Endothelial cell of umbilical vein (primary cell): ENCODE results near the gene TSFM. TPM values are rescaled to one million over a fixed set of nuclear protein-coding genes. Genes with fewer than 3 reads are reported as not detected.

ENCODE experiments used
- BruUV-seq: library from RNA; stranded (reverse); fragments of 400-500 nt; replicated peaks from 2 replicates; lab custom pipeline; 2021; lab: Mats Ljungman, UMichigan
- CTCF ChIA-PET: fragments of 300-600, 350-600 bp; sonication (Branson Sonifier 250); formaldehyde crosslinking; loops from one replicate; lab custom pipeline; 2021; ENCODE audit warnings: antibody characterized with exemption, inconsistent platforms; lab: Charles Lee
- POLR2A ChIA-PET: fragments of 300-600, 350-600 bp; sonication (Branson Sonifier 250); formaldehyde crosslinking; loops from one replicate; lab custom pipeline; 2021; ENCODE audit warnings: antibody characterized with exemption, inconsistent platforms; lab: Charles Lee
- DNase-seq: peaks from one replicate; pipeline ENCODE4 v3.0.0-alpha.2; 2011; ENCODE audit warnings: low read depth, low spot score
- FAIRE-seq: peaks from 2 replicates; lab custom pipeline; 2011; peaks lifted over from hg19 to GRCh38; lab: Jason Lieb, UNC
- H2AFZ ChIP-seq: 2 replicates; pipeline ENCODE4 v1.6.0; 2012; ENCODE audit warnings: low read depth, low read length, control low read depth, inconsistent platforms
- H3K27ac ChIP-seq: 2 replicates; pipeline ENCODE4 v1.5.1; 2011; ENCODE audit warnings: low read depth, mild to moderate bottlenecking, control low read depth, low read length, moderate library complexity; ENCODE audit not compliant: insufficient read depth
- H3K27me3 ChIP-seq, 2 experiments: 2 replicates each; pipeline versions ENCODE4 v1.6.0 to v1.6.1; 2011; ENCODE audit warnings: low read length in 2 of 2, mixed read lengths in 1 of 2; ENCODE audit not compliant: control insufficient read depth in 2 of 2, insufficient read depth in 2 of 2
- H3K36me3 ChIP-seq, 2 experiments: 2 replicates in 1 of 2; 3 replicates in 1 of 2; pipeline ENCODE4 v1.5.1; 2011; ENCODE audit warnings: low read length in 2 of 2, mild to moderate bottlenecking in 1 of 2, moderate library complexity in 1 of 2; ENCODE audit not compliant: control insufficient read depth in 2 of 2, insufficient read depth in 2 of 2; ENCODE audit errors: extremely low read depth in 1 of 2
- H3K4me1 ChIP-seq: 3 replicates; pipeline ENCODE4 v1.5.1; 2011; ENCODE audit warnings: mild to moderate bottlenecking, low read length; ENCODE audit not compliant: control insufficient read depth, insufficient read depth; ENCODE audit errors: extremely low read depth
- H3K4me2 ChIP-seq: 2 replicates; pipeline ENCODE4 v1.6.1; 2011; ENCODE audit warnings: low read length, control low read depth, mixed read lengths; ENCODE audit not compliant: insufficient read depth
- H3K4me3 ChIP-seq, 3 experiments: fragments of 200-600 bp in 1 of 3; sonication (generic), shearing (Covaris generic) in 1 of 3; replicated peaks in 1 of 3; 2 replicates each; pipeline ENCODE4 v1.5.1; 2011 to 2016; ENCODE audit warnings: control low read depth in 3 of 3, low read length in 3 of 3, mild to moderate bottlenecking in 2 of 3, inconsistent platforms in 1 of 3, low read depth in 1 of 3, moderate library complexity in 1 of 3; ENCODE audit not compliant: insufficient read depth in 1 of 3
- H3K79me2 ChIP-seq: 2 replicates; pipeline ENCODE4 v1.6.0; 2012; ENCODE audit warnings: low read length, inconsistent platforms; ENCODE audit not compliant: control insufficient read depth, insufficient read depth
- H3K9ac ChIP-seq: replicated peaks from 2 replicates; pipeline ENCODE3; 2011; ENCODE audit warnings: low read length, control low read depth; ENCODE audit not compliant: insufficient read depth; ENCODE audit errors: extremely low read depth
- H3K9me1 ChIP-seq: replicated peaks from 3 replicates; pipeline ENCODE4 v1.6.0; 2011; ENCODE audit warnings: mild to moderate bottlenecking, low read length; ENCODE audit not compliant: control insufficient read depth, insufficient read depth; ENCODE audit errors: extremely low read depth
- H3K9me3 ChIP-seq: replicated peaks from 2 replicates; pipeline ENCODE4 v1.5.1; 2012; ENCODE audit warnings: low read length, inconsistent platforms; ENCODE audit not compliant: control insufficient read depth, insufficient read depth
- H4K20me1 ChIP-seq: replicated peaks from 2 replicates; pipeline ENCODE3; 2011; ENCODE audit warnings: mild to moderate bottlenecking, low read length; ENCODE audit not compliant: control insufficient read depth, insufficient read depth; ENCODE audit errors: extremely low read depth
- EZH2 ChIP-seq: IDR thresholded peaks from 2 replicates; pipeline ENCODE4 v1.6.1; 2012; ENCODE audit warnings: borderline replicate concordance, low read depth, mild to moderate bottlenecking, moderate library complexity, low read length, inconsistent platforms; ENCODE audit not compliant: severe bottlenecking
- FOS ChIP-seq: IDR thresholded peaks from 2 replicates; pipeline ENCODE4 v1.6.1; 2011; ENCODE audit warnings: mild to moderate bottlenecking, low read length, moderate library complexity, borderline replicate concordance; ENCODE audit not compliant: insufficient read depth
- GATA2 ChIP-seq: IDR thresholded peaks from 2 replicates; pipeline ENCODE4 v1.7.0; 2011; ENCODE audit warnings: low read depth, mild to moderate bottlenecking, moderate library complexity, mixed read lengths, low read length; ENCODE audit not compliant: insufficient read length, insufficient read depth
- JUN ChIP-seq: IDR thresholded peaks from 2 replicates; pipeline ENCODE4 v1.6.1; 2011; ENCODE audit warnings: borderline replicate concordance, low read depth; ENCODE audit not compliant: insufficient read length, insufficient read depth
- MYC ChIP-seq: IDR thresholded peaks from one replicate; pipeline ENCODE4 v1.6.1; 2011; ENCODE audit warnings: mild to moderate bottlenecking, low read depth, low read length
- POLR2A ChIP-seq: IDR thresholded peaks from 2 replicates; pipeline ENCODE4 v1.6.1; 2012; ENCODE audit warnings: low read depth, mild to moderate bottlenecking, control low read depth, low read length
- POLR2AphosphoS5 ChIP-seq: IDR thresholded peaks from 2 replicates; pipeline ENCODE4 v1.6.1; 2012; ENCODE audit warnings: low read depth, mild to moderate bottlenecking, control low read depth, low read length, moderate library complexity; ENCODE audit not compliant: insufficient read depth
- dilution Hi-C: fragments of 300-500 bp; cut with MboI; formaldehyde crosslinking; loops from one replicate; pipeline ENCODE4 v1.15.0; 2019; ENCODE audit warnings: low sequenced_read_pairs; ENCODE audit not compliant: extremely low pct_ligation_motif_present
- intact Hi-C: fragments of 100-400 bp; cut with micrococcal nuclease; formaldehyde crosslinking; loops from one replicate; pipeline ENCODE4 v1.10.0; 2022
- polyA plus RNA-seq, 4 experiments: library from polyadenylated mRNA; depleted of rRNA in 3 of 4; stranded (reverse) in 3 of 4; unstranded in 1 of 4; fragments of >200 nt; gene quantifications; 2 replicates each; pipeline versions ENCODE4 v1.2.1 to v1.2.3, GENCODE V29; 2011 to 2012; ENCODE audit warnings: missing spikeins in 1 of 4
- total RNA-seq: library from RNA; stranded (reverse); gene quantifications from 2 replicates; pipeline ENCODE4 v1.2.3, GENCODE V29; 2021
- TF ChIP-seq, protein P1 (sequence below), 2 donors: IDR thresholded peaks; 1 replicate in 1 of 2; 2 replicates in 1 of 2; pipeline ENCODE4 v1.5.1; 2011; ENCODE audit warnings: low read length in 2 of 2, mild to moderate bottlenecking in 2 of 2, moderate library complexity in 2 of 2, control low read depth in 1 of 2, inconsistent platforms in 1 of 2, low read depth in 1 of 2; ENCODE audit not compliant: insufficient read depth in 1 of 2; ENCODE audit errors: extremely low read depth in 1 of 2
- TF ChIP-seq, protein P2 (sequence below): IDR thresholded peaks from 2 replicates; pipeline ENCODE4 v1.6.1; 2011; ENCODE audit not compliant: insufficient read depth, insufficient read length

The TSFM gene
- total and polyA plus RNA-seq, 2 donors (not counting 3 experiments of a cell fraction or from before 2014, with no cell fraction given) = 16.5 to 41.8 TPM

DNA sequence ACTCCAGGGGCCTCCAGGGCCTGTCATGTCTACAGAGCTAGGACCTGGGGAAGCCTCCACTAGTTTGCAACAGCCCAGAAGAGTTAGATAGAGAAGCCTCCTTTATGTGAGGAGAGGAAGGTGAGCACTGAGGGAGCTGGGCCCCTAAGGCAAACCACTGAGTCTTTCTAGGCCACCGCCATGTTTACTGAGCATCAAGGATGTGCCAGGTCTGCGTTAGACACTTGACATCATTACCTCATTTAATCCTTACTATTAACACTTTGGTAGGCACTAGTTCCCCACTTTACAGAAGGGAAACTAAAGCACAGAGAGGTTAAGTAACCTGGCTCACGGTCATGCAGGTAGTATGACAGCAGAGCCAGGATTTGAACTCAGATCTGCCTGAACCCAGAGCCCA is 51.1 kb downstream of the TSFM start:
- H3K4me2 ChIP-seq = no peak overlapping the region
- H2AFZ ChIP-seq = no peak overlapping the region
- DNase-seq (no peak), FAIRE-seq (no peak)
- no peaks in the 10 kb centered on the region for H3K9me3 ChIP-seq
- no peak for TF ChIP-seq EZH2
- TF ChIP-seq MYC = no peak
- no peak for TF ChIP-seq FOS
- TF ChIP-seq POLR2AphosphoS5 = no peak
- TF ChIP-seq GATA2 = no peak
- TF ChIP-seq, protein P1, sequence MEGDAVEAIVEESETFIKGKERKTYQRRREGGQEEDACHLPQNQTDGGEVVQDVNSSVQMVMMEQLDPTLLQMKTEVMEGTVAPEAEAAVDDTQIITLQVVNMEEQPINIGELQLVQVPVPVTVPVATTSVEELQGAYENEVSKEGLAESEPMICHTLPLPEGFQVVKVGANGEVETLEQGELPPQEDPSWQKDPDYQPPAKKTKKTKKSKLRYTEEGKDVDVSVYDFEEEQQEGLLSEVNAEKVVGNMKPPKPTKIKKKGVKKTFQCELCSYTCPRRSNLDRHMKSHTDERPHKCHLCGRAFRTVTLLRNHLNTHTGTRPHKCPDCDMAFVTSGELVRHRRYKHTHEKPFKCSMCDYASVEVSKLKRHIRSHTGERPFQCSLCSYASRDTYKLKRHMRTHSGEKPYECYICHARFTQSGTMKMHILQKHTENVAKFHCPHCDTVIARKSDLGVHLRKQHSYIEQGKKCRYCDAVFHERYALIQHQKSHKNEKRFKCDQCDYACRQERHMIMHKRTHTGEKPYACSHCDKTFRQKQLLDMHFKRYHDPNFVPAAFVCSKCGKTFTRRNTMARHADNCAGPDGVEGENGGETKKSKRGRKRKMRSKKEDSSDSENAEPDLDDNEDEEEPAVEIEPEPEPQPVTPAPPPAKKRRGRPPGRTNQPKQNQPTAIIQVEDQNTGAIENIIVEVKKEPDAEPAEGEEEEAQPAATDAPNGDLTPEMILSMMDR (IDR thresholded peaks at IDR 0.05; ENCODE audit: extremely low read depth in 1 of 2, insufficient read depth in 1 of 2, low read depth in 1 of 2, low read length in 2 of 2) = no peak
- TF ChIP-seq POLR2A = no peak
- TF ChIP-seq JUN = no peak
- TF ChIP-seq, protein P2, sequence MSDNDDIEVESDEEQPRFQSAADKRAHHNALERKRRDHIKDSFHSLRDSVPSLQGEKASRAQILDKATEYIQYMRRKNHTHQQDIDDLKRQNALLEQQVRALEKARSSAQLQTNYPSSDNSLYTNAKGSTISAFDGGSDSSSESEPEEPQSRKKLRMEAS = no peak
- ChIA-PET CTCF (interaction anchor here (0.7 to 10.9 kb wide), 8 partner anchors 9 to 72 kb away, joined by 3 to 139 read pairs (median 13); no protein-coding TSS in a partner anchor), POLR2A (no interaction called here)
- no peak overlapping the region for H3K27ac ChIP-seq
- peaks cover 43% of the 10 kb centered on the region for H3K4me1 ChIP-seq
- intact Hi-C loops (no loop called here), dilution Hi-C loops (no loop called here)
- peaks cover 10% of the 10 kb centered on the region for H4K20me1 ChIP-seq
- H3K4me3 ChIP-seq = no peak overlapping the region
- peaks cover 5 to 6% of the 10 kb centered on the region in 2 experiments for H3K36me3 ChIP-seq
- no TSS peak for BruUV-seq
- H3K27me3 ChIP-seq = no peaks in the 10 kb centered on the region
- H3K9ac ChIP-seq = no peak overlapping the region
- peaks cover 83% of the 10 kb centered on the region for H3K79me2 ChIP-seq
- H3K9me1 ChIP-seq = no peaks in the 10 kb centered on the region
